ENCODE results near the gene HDAC2.

DNA sequence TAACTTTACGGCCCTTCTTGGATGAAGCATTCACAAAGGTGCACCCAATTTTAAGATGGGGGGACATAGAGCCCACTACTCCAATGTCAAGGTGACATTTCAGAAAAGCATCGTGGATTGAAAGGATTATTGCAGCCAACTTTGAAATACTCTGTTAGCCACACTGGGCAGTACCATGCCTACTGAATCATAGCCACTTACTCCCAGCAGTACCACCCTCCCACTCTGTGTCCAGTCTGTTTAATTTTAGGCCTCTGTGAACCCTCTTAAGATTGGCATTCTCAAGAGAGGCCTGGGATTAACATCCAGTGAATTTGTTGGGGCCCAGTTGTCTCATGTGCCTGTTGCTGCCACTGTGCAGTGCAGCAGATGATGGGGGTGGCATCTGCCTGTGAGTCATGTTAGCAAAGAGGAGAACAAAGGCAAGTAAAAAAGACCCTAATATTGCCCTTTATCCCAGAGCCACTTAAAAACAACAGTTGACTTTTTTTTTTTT lies 11.2 kb upstream of the HDAC2 start:
- TF ChIP-seq, protein P1, sequence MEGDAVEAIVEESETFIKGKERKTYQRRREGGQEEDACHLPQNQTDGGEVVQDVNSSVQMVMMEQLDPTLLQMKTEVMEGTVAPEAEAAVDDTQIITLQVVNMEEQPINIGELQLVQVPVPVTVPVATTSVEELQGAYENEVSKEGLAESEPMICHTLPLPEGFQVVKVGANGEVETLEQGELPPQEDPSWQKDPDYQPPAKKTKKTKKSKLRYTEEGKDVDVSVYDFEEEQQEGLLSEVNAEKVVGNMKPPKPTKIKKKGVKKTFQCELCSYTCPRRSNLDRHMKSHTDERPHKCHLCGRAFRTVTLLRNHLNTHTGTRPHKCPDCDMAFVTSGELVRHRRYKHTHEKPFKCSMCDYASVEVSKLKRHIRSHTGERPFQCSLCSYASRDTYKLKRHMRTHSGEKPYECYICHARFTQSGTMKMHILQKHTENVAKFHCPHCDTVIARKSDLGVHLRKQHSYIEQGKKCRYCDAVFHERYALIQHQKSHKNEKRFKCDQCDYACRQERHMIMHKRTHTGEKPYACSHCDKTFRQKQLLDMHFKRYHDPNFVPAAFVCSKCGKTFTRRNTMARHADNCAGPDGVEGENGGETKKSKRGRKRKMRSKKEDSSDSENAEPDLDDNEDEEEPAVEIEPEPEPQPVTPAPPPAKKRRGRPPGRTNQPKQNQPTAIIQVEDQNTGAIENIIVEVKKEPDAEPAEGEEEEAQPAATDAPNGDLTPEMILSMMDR (conservative IDR thresholded peaks at IDR 0.05; ENCODE audit: low read depth, low read length) = no peak
- no peak for TF ChIP-seq EZH2phosphoT487 (IDR thresholded peaks at IDR 0.05; ENCODE audit: borderline replicate concordance, low read length)

Data from PC-3 (cell line).